ENCODE measurements around the gene PROX2.

PROX2 gene

DNA sequence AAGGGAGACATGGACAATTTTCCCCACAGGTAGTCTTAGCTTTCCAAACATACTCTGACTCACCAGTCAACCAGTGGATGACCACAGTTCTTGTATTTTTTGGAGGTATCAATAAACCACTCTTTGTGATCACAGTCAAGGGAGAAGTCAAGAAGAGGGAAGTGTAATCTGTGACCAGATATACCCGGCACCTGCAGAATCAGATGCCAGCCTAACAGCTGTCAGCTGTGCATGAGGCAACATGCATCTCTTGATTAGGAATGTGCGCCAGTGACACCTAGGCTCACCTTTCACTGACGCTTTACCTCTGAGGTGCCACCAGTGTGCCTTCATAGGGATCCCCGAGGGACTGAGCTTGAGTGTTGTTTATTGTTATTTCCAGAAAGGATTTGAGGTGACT lies 20.0 kb downstream of the PROX2 start:
- TF ChIP-seq TAF1 (IDR thresholded peaks at IDR 0.05; ENCODE audit: borderline replicate concordance, low read depth, low read length) = no peak
- TF ChIP-seq POLR2AphosphoS5 (IDR thresholded peaks at IDR 0.05; ENCODE audit: low read depth, low read length) = no peak
- TF ChIP-seq POLR2A (IDR thresholded peaks at IDR 0.05; ENCODE audit: low read depth, low read length) = no peak
- no peak for FAIRE-seq
- no peak for DNase-seq (ENCODE audit: insufficient read length)

DNA sequence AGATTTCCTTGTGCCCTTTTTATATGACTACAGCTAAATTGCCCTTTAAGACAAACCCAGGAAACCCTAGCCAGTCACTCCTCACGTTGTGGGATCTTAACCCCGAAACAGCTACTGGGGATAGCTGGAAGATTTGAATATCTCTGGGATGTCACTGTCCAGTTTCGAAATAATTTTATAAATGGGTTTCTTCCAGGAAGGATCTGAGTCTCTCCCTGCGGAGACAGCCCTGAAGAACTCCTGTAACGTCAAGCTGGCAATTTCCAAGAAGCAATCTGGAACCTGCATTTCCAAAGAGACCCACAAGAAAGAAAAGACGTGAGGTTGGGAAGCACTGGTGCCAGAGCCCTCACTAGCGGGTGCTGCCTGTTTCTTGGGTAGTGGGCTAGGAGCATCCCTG lies 20.9 kb downstream of the PROX2 start:
- no peak for TF ChIP-seq POLR2AphosphoS5 (IDR thresholded peaks at IDR 0.05; ENCODE audit: low read depth, low read length)
- no peak for TF ChIP-seq POLR2A (IDR thresholded peaks at IDR 0.05; ENCODE audit: low read depth, low read length)
- TF ChIP-seq TAF1 (IDR thresholded peaks at IDR 0.05; ENCODE audit: borderline replicate concordance, low read depth, low read length) = no peak
- FAIRE-seq = no peak
- no peak for DNase-seq (ENCODE audit: insufficient read length)

DNA sequence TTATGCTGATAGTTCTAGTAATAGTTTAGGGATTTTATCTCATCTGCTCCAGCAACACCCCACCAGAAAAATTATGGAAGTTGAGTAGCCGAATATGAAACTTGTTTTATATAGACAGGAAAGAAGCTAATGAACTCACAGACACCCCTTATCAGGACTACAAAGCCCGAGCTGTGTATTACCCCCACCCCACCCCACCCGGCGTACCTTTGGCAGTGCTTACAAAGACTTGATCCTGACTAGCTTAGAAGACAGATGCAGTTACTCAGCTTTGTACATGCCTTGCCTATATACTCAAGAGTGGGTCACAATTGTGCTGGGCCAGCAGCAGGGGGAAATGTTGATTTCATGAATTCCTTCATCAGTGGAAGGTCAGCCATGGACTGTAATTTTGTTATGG lies 22.4 kb downstream of the PROX2 start:
- no peak for DNase-seq (ENCODE audit: insufficient read length)
- TF ChIP-seq POLR2A (IDR thresholded peaks at IDR 0.05; ENCODE audit: low read depth, low read length) (no peak), TAF1 (IDR thresholded peaks at IDR 0.05; ENCODE audit: borderline replicate concordance, low read depth, low read length) (no peak), POLR2AphosphoS5 (IDR thresholded peaks at IDR 0.05; ENCODE audit: low read depth, low read length) (no peak)
- FAIRE-seq = no peak

DNA sequence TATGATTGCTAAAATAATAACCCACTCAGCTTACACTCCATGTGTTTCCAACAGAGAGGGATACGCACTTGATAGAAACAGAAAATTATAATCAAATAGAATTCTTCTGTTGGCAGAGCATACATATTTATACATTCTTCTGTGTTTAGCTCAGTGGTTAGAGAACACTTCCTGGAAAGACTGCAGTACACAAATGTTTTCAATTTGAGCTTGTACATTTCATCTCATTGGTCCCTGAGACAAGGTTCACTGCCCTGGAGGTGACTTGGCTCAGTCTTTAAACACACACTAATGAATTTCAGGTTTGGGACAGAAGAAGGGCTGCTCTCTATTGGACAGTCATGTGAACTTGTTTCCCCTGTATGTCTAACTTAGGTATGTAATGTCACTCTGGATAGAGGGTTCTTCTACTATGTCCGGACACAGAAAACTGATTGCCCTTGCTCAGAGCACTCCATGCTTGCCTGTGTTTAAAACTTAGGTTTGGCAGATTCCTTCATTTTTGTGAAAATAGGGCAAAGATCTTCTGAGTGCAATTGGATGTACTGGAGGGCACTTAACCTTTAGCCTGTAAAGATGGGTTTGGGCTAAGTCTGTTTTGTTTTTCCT lies 22.9 kb downstream of the PROX2 start:
- no peak for FAIRE-seq
- no peak for TF ChIP-seq TAF1 (IDR thresholded peaks at IDR 0.05; ENCODE audit: borderline replicate concordance, low read depth, low read length)
- TF ChIP-seq POLR2A (IDR thresholded peaks at IDR 0.05; ENCODE audit: low read depth, low read length) = no peak
- no peak for TF ChIP-seq POLR2AphosphoS5 (IDR thresholded peaks at IDR 0.05; ENCODE audit: low read depth, low read length)
- no peak for DNase-seq (ENCODE audit: insufficient read length)

DNA sequence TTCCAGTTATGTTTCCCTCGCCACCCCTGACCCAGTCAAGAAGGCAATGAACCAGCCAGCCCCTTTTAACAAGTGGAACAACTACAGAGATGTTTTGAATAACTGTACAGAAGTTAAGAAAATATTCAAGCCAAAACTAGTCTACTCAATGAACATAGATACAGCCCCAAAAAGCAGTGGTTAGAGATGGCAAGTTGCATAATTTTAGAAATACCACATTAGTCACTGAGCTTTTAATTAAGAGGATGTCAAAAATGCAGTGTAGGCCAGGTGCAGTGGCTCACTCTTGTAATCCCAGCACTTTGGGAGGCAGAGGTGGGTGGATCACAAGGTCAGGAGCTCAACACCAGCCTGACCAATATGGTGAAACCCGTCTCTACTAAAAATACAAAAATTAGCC lies 27.2 kb downstream of the PROX2 start:
- TF ChIP-seq TAF1 (IDR thresholded peaks at IDR 0.05; ENCODE audit: borderline replicate concordance, low read depth, low read length) = no peak
- no peak for TF ChIP-seq POLR2AphosphoS5 (IDR thresholded peaks at IDR 0.05; ENCODE audit: low read depth, low read length)
- no peak for TF ChIP-seq POLR2A (IDR thresholded peaks at IDR 0.05; ENCODE audit: low read depth, low read length)
- DNase-seq (ENCODE audit: insufficient read length) (no peak), FAIRE-seq (no peak)

DNA sequence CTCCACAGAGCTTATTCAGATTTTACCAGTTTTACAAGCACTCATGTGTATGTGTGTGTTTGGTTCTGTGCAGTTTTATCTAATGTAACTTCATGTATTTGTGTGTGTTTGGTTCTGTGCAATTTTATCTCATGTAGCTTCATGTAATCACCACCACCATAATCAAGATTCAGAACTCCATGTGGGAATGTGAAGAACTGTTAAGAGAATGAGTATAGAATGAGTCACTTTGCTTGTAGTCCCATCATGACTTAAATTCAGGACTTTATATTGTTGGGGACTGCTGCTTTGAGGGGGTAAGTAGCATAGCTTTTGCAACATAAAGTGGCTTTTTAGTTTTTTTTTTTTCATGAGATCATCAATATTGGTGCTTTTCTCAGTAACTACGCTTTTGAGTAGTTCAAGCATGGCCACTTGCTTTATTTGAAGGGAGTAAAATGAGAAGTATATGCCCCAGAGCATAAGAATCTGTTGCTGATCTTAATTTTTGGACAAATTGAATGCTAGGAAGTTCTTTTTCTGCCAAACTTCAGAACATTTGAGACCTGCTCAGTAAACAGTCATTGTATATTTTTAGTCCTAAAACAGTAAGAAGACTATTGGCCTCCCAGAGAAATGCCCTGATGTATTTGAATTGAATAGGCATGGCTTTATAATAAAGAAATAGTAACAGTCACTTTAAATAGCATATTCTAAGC lies 28.8 kb downstream of the PROX2 start:
- FAIRE-seq (no peak), DNase-seq (ENCODE audit: insufficient read length) (no peak)
- no peak for TF ChIP-seq POLR2A (IDR thresholded peaks at IDR 0.05; ENCODE audit: low read depth, low read length)
- TF ChIP-seq POLR2AphosphoS5 (IDR thresholded peaks at IDR 0.05; ENCODE audit: low read depth, low read length) = no peak
- no peak for TF ChIP-seq TAF1 (IDR thresholded peaks at IDR 0.05; ENCODE audit: borderline replicate concordance, low read depth, low read length)

DNA sequence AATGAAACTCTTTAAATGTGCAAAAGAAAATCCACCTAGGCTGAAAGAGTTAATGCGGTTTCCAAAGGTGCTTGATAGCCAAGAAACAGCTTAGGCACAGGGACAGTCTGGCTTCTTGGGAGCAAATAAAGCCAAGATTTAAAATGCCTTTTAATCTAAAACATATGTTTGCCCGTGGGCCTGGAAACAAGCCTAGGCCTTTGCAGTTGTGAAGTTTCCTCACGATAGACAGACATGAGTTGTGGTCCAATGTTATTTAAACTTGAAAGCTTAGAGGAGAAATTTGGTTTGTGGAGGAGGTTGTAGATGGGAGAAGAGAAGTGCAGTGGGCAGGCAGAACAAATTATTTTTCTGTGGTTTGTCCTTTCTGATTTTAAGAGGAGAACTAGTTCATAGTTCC lies 29.8 kb downstream of the PROX2 start:
- no peak for TF ChIP-seq TAF1 (IDR thresholded peaks at IDR 0.05; ENCODE audit: borderline replicate concordance, low read depth, low read length)
- TF ChIP-seq POLR2A (IDR thresholded peaks at IDR 0.05; ENCODE audit: low read depth, low read length) = no peak
- TF ChIP-seq POLR2AphosphoS5 (IDR thresholded peaks at IDR 0.05; ENCODE audit: low read depth, low read length) = no peak
- FAIRE-seq (no peak), DNase-seq (ENCODE audit: insufficient read length) (no peak)

DNA sequence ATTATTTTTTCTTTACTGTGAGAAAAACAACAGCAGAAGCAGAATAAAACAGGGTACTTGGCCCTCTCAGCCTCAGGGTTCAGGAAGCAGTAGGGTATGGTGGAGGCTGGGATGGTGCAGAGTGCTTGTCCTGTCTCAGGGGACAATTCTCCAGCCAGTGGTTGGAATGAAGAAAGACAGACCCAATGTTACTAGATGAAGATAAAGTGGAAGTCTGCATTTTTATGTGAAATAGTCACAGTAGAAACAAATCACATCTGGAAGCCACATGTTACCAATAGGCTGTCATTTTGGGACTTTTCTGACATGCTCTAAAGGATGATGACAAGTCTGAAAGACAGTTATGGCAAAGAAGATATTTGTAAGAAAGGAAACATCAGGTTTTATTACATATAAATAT lies 32.3 kb downstream of the PROX2 start:
- DNase-seq (ENCODE audit: insufficient read length) (no peak), FAIRE-seq (no peak)
- TF ChIP-seq TAF1 (IDR thresholded peaks at IDR 0.05; ENCODE audit: borderline replicate concordance, low read depth, low read length) = no peak

DNA sequence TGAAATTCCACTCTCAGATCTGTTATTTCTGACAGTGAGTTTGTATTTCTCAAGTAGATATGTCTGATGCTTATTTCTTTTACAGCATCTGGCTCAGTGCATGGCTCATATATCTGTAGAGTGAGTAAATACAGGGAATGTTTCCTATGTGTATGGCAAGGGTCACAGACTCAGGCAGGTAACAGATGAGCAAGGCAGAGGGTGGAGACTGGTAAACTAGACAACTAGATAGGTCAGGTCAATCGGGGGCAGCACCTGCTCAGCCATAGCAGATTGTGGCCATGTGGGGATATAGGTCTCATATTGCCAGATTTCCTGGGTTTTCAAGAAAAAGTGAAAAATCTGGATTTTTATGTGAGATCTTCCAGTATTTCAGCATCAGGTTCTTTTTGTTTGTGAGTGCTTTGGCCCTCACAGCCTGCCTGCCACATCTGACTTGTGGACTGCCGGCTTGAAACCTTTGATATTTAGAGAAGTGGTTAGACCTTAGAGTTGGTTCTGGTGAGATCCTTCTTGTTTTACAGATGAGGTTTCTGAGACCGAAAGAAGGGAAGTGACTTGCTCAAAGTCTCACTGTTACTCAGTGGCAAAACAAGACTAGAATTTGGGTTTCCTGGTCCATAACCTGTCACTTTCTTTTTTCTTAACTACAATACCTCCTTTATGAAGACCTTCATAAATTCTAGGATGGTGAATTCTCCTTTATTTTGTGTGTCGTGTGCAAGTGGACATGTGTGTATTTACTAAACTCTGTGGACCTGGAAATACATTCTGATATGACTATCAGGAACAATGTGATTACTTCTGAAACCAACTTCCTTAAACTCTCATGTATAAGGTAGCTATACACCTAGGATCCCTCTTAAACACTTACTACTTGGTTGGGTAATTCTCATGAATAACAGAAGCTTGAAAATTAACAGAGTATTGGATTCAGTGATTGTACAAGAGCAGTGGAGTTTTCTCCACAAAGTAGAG lies 34.4 kb downstream of the PROX2 start:
- TF ChIP-seq POLR2AphosphoS5 (IDR thresholded peaks at IDR 0.05; ENCODE audit: low read depth, low read length) = no peak
- TF ChIP-seq TAF1 (IDR thresholded peaks at IDR 0.05; ENCODE audit: borderline replicate concordance, low read depth, low read length) = no peak
- TF ChIP-seq POLR2A (IDR thresholded peaks at IDR 0.05; ENCODE audit: low read depth, low read length) = no peak
- no peak for DNase-seq (ENCODE audit: insufficient read length)
- FAIRE-seq = peak; percentile 92

DNA sequence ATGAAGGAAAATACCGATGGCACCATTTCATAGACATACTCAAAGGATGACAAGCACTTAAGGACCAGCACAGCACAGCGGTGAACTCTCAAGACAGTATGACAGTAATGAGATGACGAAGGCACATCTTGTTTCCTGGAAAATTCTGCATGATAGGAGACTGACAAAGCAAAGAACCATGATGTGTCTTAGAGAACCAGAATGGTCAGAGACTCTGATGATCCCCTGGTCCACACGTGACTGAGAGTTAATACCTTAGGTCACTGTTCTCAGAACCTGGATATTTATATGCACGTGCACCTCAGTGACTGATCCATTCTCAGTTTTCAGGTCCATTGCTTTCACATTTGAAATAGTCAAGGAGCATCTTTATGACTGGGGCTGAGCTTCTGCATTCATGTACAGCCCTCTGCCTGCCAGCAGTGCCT lies 35.3 kb downstream of the PROX2 start:
- FAIRE-seq = no peak
- TF ChIP-seq POLR2AphosphoS5 (IDR thresholded peaks at IDR 0.05; ENCODE audit: low read depth, low read length) = no peak
- no peak for TF ChIP-seq TAF1 (IDR thresholded peaks at IDR 0.05; ENCODE audit: borderline replicate concordance, low read depth, low read length)
- no peak for TF ChIP-seq POLR2A (IDR thresholded peaks at IDR 0.05; ENCODE audit: low read depth, low read length)

DNA sequence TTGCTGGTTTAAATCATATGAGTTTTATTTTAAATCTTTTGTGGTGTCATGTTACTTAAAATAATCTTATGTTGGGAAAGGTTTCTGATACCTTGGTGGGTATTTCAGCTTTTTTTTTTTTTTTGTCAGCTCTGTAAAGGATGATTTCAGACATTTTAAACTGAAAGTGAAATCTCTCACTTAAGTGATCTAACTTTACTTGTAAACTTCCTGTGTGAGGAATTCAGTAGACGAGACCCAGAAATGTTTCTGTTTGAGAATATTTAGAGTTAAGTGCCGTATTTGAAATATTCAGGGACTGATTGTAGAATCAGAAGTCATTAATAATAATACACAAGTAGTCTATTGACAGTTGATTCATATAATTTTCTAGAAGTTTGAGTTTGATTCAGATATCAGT lies 37.8 kb downstream of the PROX2 start:
- FAIRE-seq (no peak), DNase-seq (ENCODE audit: insufficient read length) (no peak)
- no peak for TF ChIP-seq POLR2A (IDR thresholded peaks at IDR 0.05; ENCODE audit: low read depth, low read length)
- TF ChIP-seq TAF1 (IDR thresholded peaks at IDR 0.05; ENCODE audit: borderline replicate concordance, low read depth, low read length) = no peak
- no peak for TF ChIP-seq POLR2AphosphoS5 (IDR thresholded peaks at IDR 0.05; ENCODE audit: low read depth, low read length)

More for the DNA sequence above, 35.3 kb downstream of the PROX2 start:
- DNase-seq (ENCODE audit: insufficient read length) = no peak
